ENCODE measurements around the gene GRID1.

GRCh38 chr10:86073199-86073977 lies 293.2 kb downstream of the GRID1 start:
- no peak for TF ChIP-seq POLR2A (IDR thresholded peaks at IDR 0.05; ENCODE audit: low read depth, low read length)
- TF ChIP-seq TAF1 (IDR thresholded peaks at IDR 0.05; ENCODE audit: low read depth, low read length): no peak

Data from GM12891 (cell line).